Caco-2 (cell line): ENCODE results near the gene CCDC148. TPM values are rescaled to one million over a fixed set of nuclear protein-coding genes. Genes with fewer than 3 reads are reported as not detected.

Experiments
- BruUV-seq: library from RNA; stranded (reverse); fragments of 400-500 nt; replicated peaks from 2 replicates; lab custom pipeline; 2021; lab: Mats Ljungman, UMichigan
- CTCF ChIA-PET: fragments of 300-600 bp; sonication (Branson Sonifier 250); formaldehyde crosslinking; loops from one replicate; lab custom pipeline; 2022; ENCODE audit warnings: antibody characterized with exemption; lab: Charles Lee
- POLR2A ChIA-PET: fragments of 300-600 bp; sonication (Branson Sonifier 250); formaldehyde crosslinking; loops from one replicate; lab custom pipeline; 2022; ENCODE audit warnings: antibody characterized with exemption; lab: Charles Lee
- DNase-seq, 2 experiments: peaks; one replicate each; pipeline versions ENCODE4 v3.0.0 to v3.0.0-alpha.2; 2020 to 2022
- H3K27me3 ChIP-seq: replicated peaks from 2 replicates; pipeline ENCODE4 v1.6.0; 2011; ENCODE audit warnings: low read length; ENCODE audit not compliant: control insufficient read depth, insufficient read depth
- H3K36me3 ChIP-seq: 2 replicates; pipeline ENCODE4 v1.5.1; 2011; ENCODE audit warnings: low read length; ENCODE audit not compliant: control insufficient read depth, insufficient read depth
- H3K4me1 ChIP-seq: fragments of 250-450 bp; sonication (Bioruptor Pico); 2 replicates; pipeline ENCODE4 v1.5.1; 2020; ENCODE audit warnings: mild to moderate bottlenecking
- H3K4me3 ChIP-seq: 2 replicates; pipeline ENCODE4 v1.5.1; 2011; ENCODE audit warnings: low read depth, mild to moderate bottlenecking, control low read depth, low read length
- H3K9me3 ChIP-seq: fragments of 250-450 bp; sonication (Bioruptor Pico); 2 replicates; pipeline ENCODE4 v1.5.1; 2020; ENCODE audit warnings: mild to moderate bottlenecking, moderate library complexity
- H3K27ac Mint-ChIP-seq: one replicate; pipeline ENCODE4 v1.8.0; 2022; ENCODE audit warnings: mixed read lengths; ENCODE audit not compliant: unreplicated experiment
- H3K27me3 Mint-ChIP-seq: one replicate; pipeline ENCODE4 v1.8.0; 2022; ENCODE audit warnings: mixed read lengths; ENCODE audit not compliant: insufficient read depth, unreplicated experiment
- H3K36me3 Mint-ChIP-seq: one replicate; pipeline ENCODE4 v1.8.0; 2022; ENCODE audit warnings: mild to moderate bottlenecking, mixed read lengths; ENCODE audit not compliant: insufficient read depth, unreplicated experiment
- H3K4me1 Mint-ChIP-seq: one replicate; pipeline ENCODE4 v1.8.0; 2022; ENCODE audit warnings: low read depth, mixed read lengths; ENCODE audit not compliant: unreplicated experiment
- H3K4me3 Mint-ChIP-seq: one replicate; pipeline ENCODE4 v1.8.0; 2022; ENCODE audit warnings: mild to moderate bottlenecking, moderate library complexity, mixed read lengths; ENCODE audit not compliant: unreplicated experiment
- H3K9me3 Mint-ChIP-seq: one replicate; pipeline ENCODE4 v1.8.0; 2022; ENCODE audit warnings: mixed read lengths; ENCODE audit not compliant: unreplicated experiment
- CTCF ChIP-seq, 2 experiments: fragments of 200-600 bp in 1 of 2; IDR thresholded peaks; 1 replicate in 1 of 2; 2 replicates in 1 of 2; pipeline versions ENCODE4 v1.5.1 to v1.8.0; 2011 to 2022; ENCODE audit warnings: antibody characterized with exemption in 1 of 2, control low read depth in 1 of 2, inconsistent platforms in 1 of 2, low read depth in 1 of 2, low read length in 1 of 2, mild to moderate bottlenecking in 1 of 2, moderate library complexity in 1 of 2; ENCODE audit not compliant: insufficient read depth in 1 of 2, severe bottlenecking in 1 of 2, unreplicated experiment in 1 of 2
- intact Hi-C: fragments of 100-400 bp; cut with micrococcal nuclease; formaldehyde crosslinking; loops from one replicate; pipeline ENCODE4 v1.10.0; 2022; ENCODE audit not compliant: unreplicated experiment
- total RNA-seq: library from RNA; stranded (reverse); gene quantifications from 2 replicates; pipeline ENCODE4 v1.2.3, GENCODE V29; 2022

The CCDC148 gene
- total RNA-seq, 1 experiment from 2014 or later, result 6.3 TPM

- Mint-ChIP-seq H3K36me3 (peaks cover 34% of the 10 kb centered on the region), H3K9me3 (no peaks in the 10 kb centered on the region), H3K27me3 (no peaks in the 10 kb centered on the region), H3K4me1 (peaks cover 33% of the 10 kb centered on the region), H3K27ac (peak overlapping the region; percentile 64), H3K4me3 (no peak overlapping the region)
- peaks cover 44% of the 10 kb centered on the region for H3K4me1 ChIP-seq
- no peaks in the 10 kb centered on the region for H3K36me3 ChIP-seq
- no peak for TF ChIP-seq CTCF (IDR thresholded peaks at IDR 0.05; ENCODE audit: insufficient read depth in 1 of 2, low read depth in 1 of 2, low read length in 1 of 2, severe bottlenecking in 1 of 2, unreplicated experiment in 1 of 2)
- BruUV-seq, result no TSS peak
- no peak for DNase-seq
- intact Hi-C loops, result loop anchor here (1.0 kb wide), 2 partner anchors 15 to 45 kb away; no protein-coding TSS in a partner anchor
- no peaks in the 10 kb centered on the region for H3K9me3 ChIP-seq
- H3K4me3 ChIP-seq, result no peak overlapping the region
- H3K27me3 ChIP-seq, result no peaks in the 10 kb centered on the region
- POLR2A ChIA-PET, result interaction anchor here (1.1 kb wide), 1 partner anchor 45 kb away, joined by 5 read pairs; no protein-coding TSS in a partner anchor
- CTCF ChIA-PET, result interaction anchor here (1.5 kb wide), 1 partner anchor 45 kb away, joined by 5 read pairs; no protein-coding TSS in a partner anchor
These were observed 46.4 kb upstream of the CCDC148 start for GRCh38 chr2:158502974-158503373.

- H3K27me3 ChIP-seq, result no peaks in the 10 kb centered on the region
- H3K4me3 ChIP-seq, result no peak overlapping the region
- H3K9me3 Mint-ChIP-seq, result no peaks in the 10 kb centered on the region
- peaks cover 29% of the 10 kb centered on the region for H3K36me3 Mint-ChIP-seq
- ChIA-PET POLR2A (no interaction called here), CTCF (no interaction called here)
- peaks cover 60% of the 10 kb centered on the region for H3K4me1 ChIP-seq
- DNase-seq, result no peak
- BruUV-seq, result no TSS peak
- no peaks in the 10 kb centered on the region for H3K27me3 Mint-ChIP-seq
- H3K4me3 Mint-ChIP-seq, result no peak overlapping the region
- no peaks in the 10 kb centered on the region for H3K36me3 ChIP-seq
- H3K4me1 Mint-ChIP-seq, result peaks cover 50% of the 10 kb centered on the region
- TF ChIP-seq CTCF (IDR thresholded peaks at IDR 0.05; ENCODE audit: insufficient read depth in 1 of 2, low read depth in 1 of 2, low read length in 1 of 2, severe bottlenecking in 1 of 2, unreplicated experiment in 1 of 2), result no peak
- peak overlapping the region; percentile 64 for H3K27ac Mint-ChIP-seq
- intact Hi-C loops, result no loop called here
- no peaks in the 10 kb centered on the region for H3K9me3 ChIP-seq
These were observed 44.7 kb upstream of the CCDC148 start for GRCh38 chr2:158501301-158501700.

- intact Hi-C loops, result no loop called here
- Mint-ChIP-seq H3K9me3 (no peaks in the 10 kb centered on the region), H3K36me3 (peaks cover 31% of the 10 kb centered on the region), H3K27me3 (no peaks in the 10 kb centered on the region), H3K4me3 (no peak overlapping the region), H3K4me1 (peaks cover 47% of the 10 kb centered on the region), H3K27ac (no peak overlapping the region)
- Histone ChIP-seq H3K4me3 (no peak overlapping the region), H3K4me1 (peaks cover 56% of the 10 kb centered on the region), H3K9me3 (no peaks in the 10 kb centered on the region), H3K27me3 (no peaks in the 10 kb centered on the region), H3K36me3 (no peaks in the 10 kb centered on the region)
- BruUV-seq, result no TSS peak
- TF ChIP-seq CTCF (IDR thresholded peaks at IDR 0.05; ENCODE audit: insufficient read depth in 1 of 2, low read depth in 1 of 2, low read length in 1 of 2, severe bottlenecking in 1 of 2, unreplicated experiment in 1 of 2), result no peak
- ChIA-PET POLR2A (no interaction called here), CTCF (no interaction called here)
- no peak for DNase-seq
These were observed 43.8 kb upstream of the CCDC148 start for GRCh38 chr2:158500333-158500732.
